GM18505 (cell line): ENCODE results near the gene PARN.

Experiments used
- ATAC-seq: cut with Tn5 transposase; IDR thresholded peaks from one replicate; pipeline ENCODE4 v1.9.1; 2021; ENCODE audit not compliant: unreplicated experiment
- POLR2A ChIP-seq: IDR thresholded peaks from 4 replicates; pipeline ENCODE4 v1.6.1; 2011; ENCODE audit warnings: borderline replicate concordance; ENCODE audit not compliant: insufficient read depth, insufficient read length; ENCODE audit errors: extremely low read depth

Gene PARN

GRCh38 chr16:14514967-14515366 lies 115.1 kb downstream of the PARN start:
- no peak for ATAC-seq
- TF ChIP-seq POLR2A, result no peak

- no peak for TF ChIP-seq POLR2A
Measured at GRCh38 chr16:14513389-14514107, 116.5 kb downstream of the PARN start.

DNA sequence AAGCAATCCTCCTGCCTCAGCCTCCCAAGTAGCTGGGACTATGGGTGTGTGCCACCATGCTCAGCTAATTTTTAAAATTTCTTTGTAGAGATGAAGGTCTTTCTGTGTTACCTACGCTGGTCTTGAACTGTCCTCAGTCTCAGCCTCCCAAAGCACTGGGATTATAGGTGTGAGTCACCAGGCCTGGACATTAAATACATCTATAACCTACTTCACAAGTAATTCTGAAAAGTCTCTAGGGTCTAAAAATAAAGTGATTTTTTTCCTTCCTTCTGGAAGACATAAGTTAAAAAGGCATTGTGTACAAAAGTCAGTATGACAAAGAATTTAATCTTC lies 118.3 kb downstream of the PARN start:
- no peak for ATAC-seq
- no peak for TF ChIP-seq POLR2A

More at GRCh38 chr16:14513389-14514107, 116.5 kb downstream of the PARN start:
- ATAC-seq, result no peak

- ATAC-seq, result no peak
- TF ChIP-seq POLR2A, result no peak
Measured at GRCh38 chr16:14510939-14511799, 118.9 kb downstream of the PARN start.

- TF ChIP-seq POLR2A, result no peak
- ATAC-seq, result no peak
Measured at GRCh38 chr16:14510581-14510938, 119.5 kb downstream of the PARN start.

DNA sequence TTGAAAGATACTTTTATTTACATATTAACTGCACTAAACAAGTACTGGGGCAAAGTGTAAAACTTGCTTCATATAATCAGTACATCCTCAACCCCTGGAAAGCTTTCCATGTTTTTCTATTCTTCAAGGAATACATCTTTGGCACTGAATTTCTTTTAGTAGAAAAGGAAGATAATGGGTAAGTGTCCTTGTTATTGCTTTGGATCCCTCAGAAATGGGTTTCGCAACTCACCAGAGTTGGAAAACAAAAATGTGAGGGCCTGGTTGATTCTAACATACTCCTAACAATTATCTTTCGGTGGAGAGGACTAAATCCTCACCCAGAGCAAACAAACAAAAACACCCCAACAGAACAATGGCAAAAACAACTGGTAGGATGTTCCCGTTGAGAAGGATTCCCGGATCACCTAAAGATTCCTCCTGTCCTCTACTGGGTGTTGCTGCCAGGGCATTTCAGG lies 120.4 kb downstream of the PARN start:
- TF ChIP-seq POLR2A, result no peak
- no peak for ATAC-seq

DNA sequence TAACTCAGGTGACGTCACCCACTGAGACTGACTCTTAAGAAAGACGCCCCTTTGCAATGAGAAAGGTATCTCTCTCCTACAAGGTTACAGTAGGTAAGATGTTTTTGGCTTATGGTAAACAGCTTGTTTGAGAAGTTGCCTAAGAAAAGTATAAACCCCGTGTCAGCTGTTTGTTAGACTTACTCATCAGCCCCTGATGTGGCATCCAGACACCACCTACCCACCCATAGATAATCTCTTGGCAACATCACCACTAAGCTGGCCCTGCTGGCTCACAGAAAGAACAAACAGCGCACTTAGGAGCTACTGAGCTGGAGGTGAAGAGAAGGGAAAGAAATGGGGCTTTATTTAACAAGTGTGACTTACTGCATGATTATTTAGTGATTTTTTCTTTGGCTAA lies 121.0 kb downstream of the PARN start:
- no peak for TF ChIP-seq POLR2A
- no peak for ATAC-seq

GRCh38 chr16:14505846-14506245 lies 124.2 kb downstream of the PARN start:
- TF ChIP-seq POLR2A, result no peak
- ATAC-seq, result no peak

- ATAC-seq, result no peak
- TF ChIP-seq POLR2A, result no peak
Measured at GRCh38 chr16:14502932-14503741, 126.9 kb downstream of the PARN start.

DNA sequence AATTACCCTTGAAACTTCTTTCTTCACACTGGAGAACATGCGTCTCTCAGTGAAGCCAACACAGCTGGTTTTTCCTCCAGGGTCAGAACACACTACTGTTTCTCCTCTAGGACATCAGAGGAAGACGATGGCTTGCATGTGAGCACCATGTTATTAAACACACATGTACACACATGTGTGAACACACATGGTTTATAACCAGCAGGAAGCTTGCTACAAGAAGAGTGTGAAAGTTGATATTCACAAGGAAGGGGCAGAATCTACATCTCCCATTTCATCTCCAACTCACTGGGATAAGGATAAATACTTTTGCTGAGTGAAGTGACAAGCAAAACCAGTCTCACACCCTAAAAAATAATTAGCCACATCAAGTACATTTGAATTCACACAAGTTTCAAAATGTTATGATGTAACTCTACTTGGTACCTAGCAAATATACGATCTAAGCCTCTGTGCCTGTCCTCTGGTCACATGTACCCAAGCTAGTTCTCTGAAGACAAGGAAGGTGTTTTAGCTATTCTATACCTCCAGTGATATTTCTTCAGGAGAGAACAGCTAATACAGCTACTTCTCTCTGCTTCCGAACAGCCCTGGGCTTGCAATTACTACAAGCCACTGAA lies 127.7 kb downstream of the PARN start:
- ATAC-seq, result no peak
- no peak for TF ChIP-seq POLR2A

GRCh38 chr16:14501331-14502255 lies 128.5 kb downstream of the PARN start:
- TF ChIP-seq POLR2A, result no peak
- ATAC-seq, result no peak

DNA sequence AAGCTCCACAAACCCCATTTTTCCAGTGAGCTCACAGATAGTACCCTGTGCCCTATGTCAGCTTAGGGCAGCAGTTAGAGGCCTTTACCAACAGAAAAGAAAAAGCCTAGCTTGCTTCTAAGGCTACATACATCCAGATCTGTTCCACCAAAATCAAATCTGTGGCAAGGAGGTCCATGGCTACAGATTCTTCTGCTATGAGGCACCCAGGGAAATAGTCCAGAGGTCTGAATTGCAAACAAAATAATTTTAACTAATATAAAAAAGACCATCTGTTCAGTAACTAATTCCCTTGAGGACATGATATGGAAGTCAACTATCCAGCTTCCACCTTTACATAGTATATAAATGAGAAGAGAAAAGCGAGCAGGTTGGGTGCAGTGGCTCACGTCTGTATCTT lies 129.3 kb downstream of the PARN start:
- no peak for TF ChIP-seq POLR2A
- no peak for ATAC-seq

DNA sequence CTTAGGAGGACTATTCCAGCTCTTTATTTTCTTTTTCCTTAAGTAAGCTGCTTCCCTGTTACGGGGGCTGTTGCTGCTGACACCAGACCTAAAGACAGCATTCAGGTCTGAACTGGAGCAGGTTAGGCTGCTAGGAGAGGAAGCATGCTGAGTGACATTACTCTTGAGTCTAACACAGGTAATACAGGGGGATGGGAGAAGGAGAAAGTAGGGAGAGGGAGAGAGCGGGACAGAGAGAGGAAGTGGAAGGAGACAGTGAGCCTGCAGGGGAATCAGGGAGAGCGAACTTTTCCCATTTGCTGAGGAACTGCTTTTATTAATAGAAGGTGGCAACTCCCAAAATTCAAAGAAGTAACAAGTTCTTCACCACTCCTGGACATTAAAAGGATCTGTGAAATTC lies 130.9 kb downstream of the PARN start:
- no peak for TF ChIP-seq POLR2A
- ATAC-seq, result no peak
